Activated gamma-delta T cell (primary cell): ENCODE results near the gene WRAP73.

Source experiments
- DNase-seq: peaks from one replicate; lab custom pipeline; 2025; lab: John Stamatoyannopoulos, UW
- total RNA-seq, 2 donors: gene quantifications; one replicate each; lab custom pipeline; 2026; lab: John Stamatoyannopoulos, UW

WRAP73 gene, protein sequence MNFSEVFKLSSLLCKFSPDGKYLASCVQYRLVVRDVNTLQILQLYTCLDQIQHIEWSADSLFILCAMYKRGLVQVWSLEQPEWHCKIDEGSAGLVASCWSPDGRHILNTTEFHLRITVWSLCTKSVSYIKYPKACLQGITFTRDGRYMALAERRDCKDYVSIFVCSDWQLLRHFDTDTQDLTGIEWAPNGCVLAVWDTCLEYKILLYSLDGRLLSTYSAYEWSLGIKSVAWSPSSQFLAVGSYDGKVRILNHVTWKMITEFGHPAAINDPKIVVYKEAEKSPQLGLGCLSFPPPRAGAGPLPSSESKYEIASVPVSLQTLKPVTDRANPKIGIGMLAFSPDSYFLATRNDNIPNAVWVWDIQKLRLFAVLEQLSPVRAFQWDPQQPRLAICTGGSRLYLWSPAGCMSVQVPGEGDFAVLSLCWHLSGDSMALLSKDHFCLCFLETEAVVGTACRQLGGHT
- total RNA-seq = 57.5 to 66.2 reads per million in 2 donors

GRCh38 chr1:3649342-3650247 is at the start of gene WRAP73:
WRAP73 (minus strand) TSS chr1:3650103; CDS start chr1:3649999, 104 bp downstream.
- DNase-seq = peak; percentile 66

- no peak for DNase-seq
These were observed 49.7 kb upstream of the WRAP73 start for GRCh38 chr1:3699596-3699995.

GRCh38 chr1:3698660-3699408 is 48.9 kb upstream of the WRAP73 start:
- DNase-seq = no peak

DNA sequence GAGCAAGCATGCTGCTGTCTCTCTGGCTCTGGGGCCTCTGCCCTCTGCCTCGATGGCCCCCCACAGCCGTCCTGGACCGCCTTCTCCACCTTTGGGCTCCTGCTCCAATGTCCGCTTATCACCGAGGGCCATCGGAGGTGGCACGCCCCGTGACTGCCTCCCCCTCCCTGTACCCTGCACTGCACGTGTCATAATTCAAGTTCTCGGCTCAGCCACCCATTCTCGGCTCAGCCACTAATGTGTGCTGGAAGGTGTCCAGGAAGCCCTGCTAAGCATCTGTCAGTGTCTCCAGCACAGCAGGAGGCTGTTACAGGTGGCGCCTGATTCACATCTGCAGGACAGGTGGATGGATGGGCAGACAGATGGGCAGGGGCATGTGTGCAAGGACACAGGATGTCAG is 47.9 kb upstream of the WRAP73 start:
- DNase-seq = no peak

DNA sequence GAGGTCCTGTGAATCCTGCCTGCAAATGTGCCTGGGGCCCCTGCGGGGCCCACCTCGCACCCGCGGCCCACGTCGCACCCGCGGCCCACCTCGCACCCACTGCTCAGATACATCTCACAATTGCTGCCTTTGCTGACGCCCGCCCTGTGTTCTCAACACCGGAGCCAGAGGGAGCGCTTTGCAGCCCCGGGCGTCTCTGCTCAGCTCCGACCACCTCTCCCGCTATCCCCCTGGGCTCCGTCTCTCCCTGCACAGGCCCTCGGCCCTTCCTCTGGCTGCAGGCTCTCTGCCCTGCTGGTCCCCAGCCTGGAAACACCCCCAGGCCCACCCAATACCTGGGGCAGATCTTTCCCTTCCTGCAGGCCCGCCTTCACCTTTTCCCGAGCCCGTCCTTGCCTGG is 47.2 kb upstream of the WRAP73 start:
- DNase-seq = no peak

DNA sequence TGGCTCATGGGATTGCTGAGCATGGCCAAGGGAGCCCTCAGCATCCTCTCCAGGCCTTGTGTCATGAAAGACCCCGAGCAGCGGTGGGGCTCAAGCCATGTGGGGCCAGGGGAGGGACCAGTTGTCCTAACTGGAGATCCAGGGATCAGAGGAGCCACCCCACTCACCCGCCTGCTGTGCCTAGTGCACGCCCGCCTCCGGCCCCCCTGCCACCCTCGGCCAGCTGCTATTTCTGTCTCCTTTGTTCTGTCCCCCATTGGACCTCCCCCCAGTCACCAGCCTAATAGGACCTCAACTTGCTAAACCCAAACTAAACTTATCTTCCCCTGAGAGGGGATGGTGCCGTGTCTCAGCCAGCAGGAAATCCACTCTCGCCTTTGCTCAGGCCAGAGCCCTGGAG is 46.8 kb upstream of the WRAP73 start:
- DNase-seq = no peak

GRCh38 chr1:3695326-3696217 is 45.7 kb upstream of the WRAP73 start:
- DNase-seq = no peak

- no peak for DNase-seq
These were observed 43.4 kb upstream of the WRAP73 start for GRCh38 chr1:3693321-3693720.

GRCh38 chr1:3692598-3692997 is 42.7 kb upstream of the WRAP73 start:
- no peak for DNase-seq

DNA sequence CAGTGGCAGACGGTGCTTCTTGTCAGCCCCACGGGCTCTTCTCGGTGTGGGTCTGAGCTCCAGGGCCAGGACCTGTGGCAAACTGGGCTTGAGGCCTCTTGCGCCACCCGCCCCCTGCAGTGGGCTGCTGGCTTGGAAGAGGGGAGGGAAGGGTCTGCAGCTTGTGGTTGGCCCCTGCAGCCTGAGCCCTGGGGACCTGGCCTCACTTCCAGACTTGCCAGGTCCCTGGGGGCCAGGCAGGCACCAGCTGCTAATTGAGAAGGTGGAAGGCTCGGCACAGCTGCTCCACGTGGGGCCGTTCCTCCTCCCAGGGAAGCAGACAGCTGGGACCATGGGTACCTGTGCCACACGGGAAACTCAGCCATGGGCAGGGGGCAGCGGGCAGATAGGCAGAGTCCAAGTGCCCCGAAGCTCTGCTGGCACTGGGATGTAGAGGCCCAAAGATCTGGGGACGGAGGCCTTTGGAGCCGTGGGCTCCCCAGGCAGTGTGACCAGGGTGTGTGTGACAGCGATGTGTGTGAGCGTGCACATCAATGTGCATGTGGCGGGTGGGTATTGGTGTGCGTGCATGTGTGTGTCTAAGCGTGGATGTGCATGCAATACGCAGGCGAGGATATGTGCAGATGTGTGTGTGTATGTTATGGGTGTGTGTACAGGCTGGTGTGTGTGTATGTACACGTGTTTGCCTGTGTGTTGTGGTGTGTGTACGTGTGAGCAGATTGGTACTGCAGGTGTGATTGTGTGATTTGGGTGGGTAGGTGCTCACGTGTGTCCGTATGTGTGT is 41.7 kb upstream of the WRAP73 start:
- no peak for DNase-seq

DNA sequence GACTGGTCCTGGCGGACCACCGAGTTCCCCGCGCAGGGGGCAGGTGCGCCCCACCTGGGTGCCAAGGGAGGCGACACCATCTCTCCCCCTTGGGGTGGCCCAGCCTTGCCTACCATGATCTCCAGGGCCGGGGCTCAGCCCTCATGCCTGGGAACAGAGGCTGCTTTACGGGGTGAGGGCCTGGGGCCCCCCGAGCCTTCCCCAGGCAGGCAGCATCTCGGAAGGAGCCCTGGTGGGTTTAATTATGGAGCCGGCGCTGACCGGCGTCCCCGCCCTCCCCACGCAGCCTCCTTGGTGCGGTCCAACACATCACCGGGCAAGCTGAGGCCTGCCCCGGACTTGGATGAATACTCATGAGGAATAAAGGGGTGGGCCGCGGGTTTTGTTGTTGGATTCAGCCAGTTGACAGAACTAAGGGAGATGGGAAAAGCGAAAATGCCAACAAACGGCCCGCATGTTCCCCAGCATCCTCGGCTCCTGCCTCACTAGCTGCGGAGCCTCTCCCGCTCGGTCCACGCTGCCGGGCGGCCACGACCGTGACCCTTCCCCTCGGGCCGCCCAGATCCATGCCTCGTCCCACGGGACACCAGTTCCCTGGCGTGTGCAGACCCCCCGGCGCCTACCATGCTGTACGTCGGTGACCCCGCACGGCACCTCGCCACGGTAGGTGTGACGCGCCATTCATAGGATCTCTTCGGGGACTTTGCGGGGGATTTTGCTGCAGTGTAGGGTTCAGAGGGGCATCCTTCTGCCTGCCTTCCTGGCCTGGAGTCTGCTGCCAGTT is 40.6 kb upstream of the WRAP73 start:
- no peak for DNase-seq

DNA sequence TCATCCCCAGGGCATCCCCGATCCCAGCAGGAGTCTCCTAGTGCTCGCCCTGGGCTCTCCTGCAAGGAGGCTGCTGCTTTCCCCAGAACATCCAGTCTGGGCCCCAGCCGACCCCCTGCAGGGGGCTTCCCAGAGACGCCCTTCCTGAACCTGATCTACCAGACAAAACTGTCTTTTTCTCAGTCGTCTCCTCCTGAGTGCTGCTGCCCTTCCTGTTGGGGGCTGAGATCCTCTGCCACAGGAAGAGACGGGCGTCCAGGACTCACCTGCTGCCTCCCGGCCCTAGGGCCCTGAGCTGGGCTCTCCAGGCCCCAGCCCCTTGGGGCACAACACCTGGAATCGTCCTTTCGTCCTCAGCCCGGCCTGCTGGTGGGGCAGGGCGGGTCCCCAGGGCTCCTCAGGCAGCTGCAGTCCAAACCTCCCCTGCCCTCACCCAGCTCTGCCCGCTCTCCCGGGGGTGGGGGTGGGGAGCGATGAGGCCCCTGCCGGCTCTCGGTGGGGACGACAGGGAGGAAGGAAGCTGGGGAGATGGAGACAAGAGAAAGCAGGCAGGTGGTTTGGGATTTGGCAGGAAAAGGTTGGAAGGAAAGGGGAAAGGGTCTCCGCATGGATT is 39.3 kb upstream of the WRAP73 start:
- DNase-seq = no peak

GRCh38 chr1:3688356-3689137 is 38.6 kb upstream of the WRAP73 start:
- no peak for DNase-seq

GRCh38 chr1:3687504-3687903 is 37.6 kb upstream of the WRAP73 start:
- DNase-seq = no peak

DNA sequence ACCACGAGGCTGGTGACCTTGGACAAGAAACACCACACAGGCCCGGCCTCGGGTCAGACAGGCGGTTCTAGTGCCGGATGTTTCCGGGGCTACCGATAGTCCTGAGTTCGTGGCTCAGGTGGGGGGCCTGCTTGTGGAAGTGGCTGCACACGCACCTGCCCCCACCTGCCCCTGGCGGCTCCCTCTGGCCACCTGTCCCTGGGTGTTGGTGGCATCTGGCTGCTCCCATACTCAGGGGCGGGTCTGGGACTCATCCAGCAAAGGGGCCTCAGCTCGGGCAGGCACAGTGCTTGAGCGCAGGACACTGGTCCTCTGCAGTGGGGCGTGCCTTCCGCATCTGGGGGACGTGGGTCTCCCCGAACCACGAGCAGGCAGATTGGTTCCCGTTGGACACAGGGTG is 36.0 kb upstream of the WRAP73 start:
- DNase-seq = no peak

GRCh38 chr1:3685222-3685621 is 35.3 kb upstream of the WRAP73 start:
- no peak for DNase-seq

DNA sequence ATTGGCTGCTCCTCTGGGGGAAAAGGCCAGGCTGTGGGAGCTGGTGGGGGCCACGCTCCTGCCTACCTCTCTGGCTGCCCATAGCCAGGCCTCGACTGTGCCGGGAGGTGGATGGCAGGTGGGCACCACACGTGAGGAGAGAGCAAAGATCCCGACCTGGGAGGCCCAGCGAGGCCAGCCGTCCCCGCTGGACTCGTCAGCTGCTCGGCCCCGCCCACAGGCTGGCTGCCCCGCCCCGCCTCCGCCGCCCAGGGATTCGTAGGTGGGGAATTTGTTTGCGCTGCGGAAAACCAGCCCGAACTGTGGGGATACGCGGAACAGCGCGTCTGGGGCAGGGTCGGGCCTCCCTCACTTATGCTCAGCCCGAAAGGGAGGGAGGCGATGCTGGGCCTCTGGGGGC is 34.1 kb upstream of the WRAP73 start:
- DNase-seq = no peak

- DNase-seq = no peak
These were observed 33.3 kb upstream of the WRAP73 start for GRCh38 chr1:3683197-3683596.
